Pulmonary artery endothelial cell (primary cell): ENCODE results near the gene NCAPD2. TPM values are rescaled to one million over a fixed set of nuclear protein-coding genes. Genes with fewer than 3 reads are reported as not detected.

Source experiments
- DNase-seq: peaks from one replicate; pipeline ENCODE4 v3.0.0-alpha.2; 2011; ENCODE audit warnings: low read depth, low spot score
- total RNA-seq: library from RNA; depleted of rRNA; stranded (reverse); fragments of >200 nt; gene quantifications from 2 replicates; pipeline ENCODE4 v1.2.3, GENCODE V29; 2014

Gene NCAPD2
- total RNA-seq, 1 donor from 2014 or later: 48.6 TPM

DNA sequence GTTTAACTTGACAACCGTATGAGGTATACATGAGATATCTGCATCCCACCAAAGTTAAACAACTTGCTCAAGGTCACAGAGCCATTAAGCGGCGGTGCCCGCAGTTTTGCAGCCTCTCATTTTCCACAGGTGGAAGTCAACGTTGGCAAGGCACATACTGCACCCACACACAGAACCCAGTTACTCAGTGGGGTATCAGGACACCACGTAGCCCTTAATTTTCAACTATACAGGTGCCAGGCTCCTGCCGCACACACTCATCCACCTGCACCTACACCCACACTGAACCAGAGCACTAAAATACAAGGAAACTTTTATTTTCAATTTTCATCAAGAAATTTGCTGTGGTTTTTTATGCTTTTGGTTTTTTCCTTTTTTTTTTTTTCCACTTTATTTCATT, 75.9 kb downstream of the NCAPD2 start:
- DNase-seq: no peak

DNA sequence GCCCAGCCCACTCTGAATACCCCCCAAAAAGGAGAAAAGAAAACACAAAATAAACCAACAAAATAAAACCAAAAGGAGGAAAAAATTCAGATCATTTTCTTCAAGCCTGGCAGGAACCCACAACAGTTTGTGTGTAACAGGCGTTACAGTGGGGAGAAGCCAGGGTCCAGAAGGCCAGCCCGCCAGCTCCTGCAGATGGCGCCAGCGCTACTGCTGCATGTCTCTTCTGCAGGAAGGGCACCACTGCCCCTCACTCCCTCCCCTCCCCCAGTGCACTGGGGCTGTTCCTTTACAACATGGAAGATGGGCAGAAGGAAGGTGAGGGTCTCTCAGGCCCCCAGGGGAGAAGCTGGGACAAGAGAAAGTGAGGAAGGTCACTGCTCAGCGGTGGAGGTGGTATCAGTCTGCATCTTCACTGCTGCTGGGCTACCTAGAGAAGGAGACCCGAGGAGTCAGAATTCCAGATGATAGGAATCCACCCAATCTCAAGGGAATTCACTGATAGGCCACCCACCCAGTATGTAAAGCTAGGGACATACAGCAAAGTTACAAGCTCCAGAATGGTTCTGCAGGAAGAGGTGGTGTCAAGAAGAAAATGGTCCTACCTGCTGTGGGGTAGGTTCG, 76.5 kb downstream of the NCAPD2 start:
- DNase-seq: no peak

GRCh38 chr12:6573001-6573400, 79.1 kb downstream of the NCAPD2 start:
- no peak for DNase-seq

DNA sequence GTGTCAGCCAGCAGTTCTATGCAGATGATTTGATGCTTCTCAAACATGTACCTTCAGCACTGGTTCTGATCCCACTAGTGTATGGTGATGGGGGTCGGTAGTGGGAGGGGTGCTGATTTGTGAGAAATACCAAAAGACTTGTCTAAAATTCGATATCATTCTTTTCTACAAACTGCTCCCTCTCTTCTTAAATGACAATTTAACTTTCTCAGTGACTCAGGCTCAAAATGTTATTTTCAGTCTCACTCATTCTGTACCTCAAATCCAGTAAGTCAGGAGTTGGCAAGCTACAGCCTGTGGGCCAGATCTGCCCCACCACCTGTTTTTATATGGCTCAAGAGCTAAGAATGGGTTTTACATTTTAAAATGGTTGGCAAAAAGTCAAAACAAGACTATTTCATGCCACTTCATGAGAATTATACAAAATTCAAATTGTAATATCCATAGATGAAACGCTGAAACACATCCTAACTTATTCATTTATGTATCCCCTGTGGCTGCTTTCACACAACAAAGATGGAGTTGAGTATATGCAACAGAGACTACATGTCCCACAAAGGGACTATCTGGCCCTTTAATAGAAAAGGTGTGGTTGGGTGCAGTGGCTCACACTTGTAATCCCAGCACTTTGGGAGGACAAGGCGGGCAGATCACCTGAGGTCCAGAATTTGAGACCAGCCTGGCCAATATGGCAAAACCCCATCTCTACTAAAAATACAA, 80.8 kb downstream of the NCAPD2 start:
- no peak for DNase-seq

- DNase-seq: no peak
Measured at GRCh38 chr12:6575648-6576047, 81.7 kb downstream of the NCAPD2 start.

Other genes starting within 250 kb of the NCAPD2 start
- gene PLEKHG6, start 183.4 kb upstream of the NCAPD2 start, total RNA-seq: not detected in 2 replicates
- 53.3 and 72.5 TPM in 2 replicates for gene TNFRSF1A, start 152.0 kb upstream of the NCAPD2 start, total RNA-seq
- gene SCNN1A, start 118.5 kb upstream of the NCAPD2 start, total RNA-seq: 0.13 TPM in 1 of 2 replicates, not detected in the other
- gene LTBR, start 109.9 kb upstream of the NCAPD2 start, total RNA-seq: 33.6 and 53.1 TPM in 2 replicates
- gene CD27, start 49.1 kb upstream of the NCAPD2 start, total RNA-seq: not detected in 2 replicates
- gene TAPBPL, start 42.1 kb upstream of the NCAPD2 start, total RNA-seq: 5.4 and 6.5 TPM in 2 replicates
- 5.7 and 6.4 TPM in 2 replicates for gene VAMP1, start 23.4 kb upstream of the NCAPD2 start, total RNA-seq
- gene MRPL51, start 840 bp upstream of the NCAPD2 start, total RNA-seq: 132 and 186 TPM in 2 replicates
- 6,666 and 8,207 TPM in 2 replicates for gene GAPDH, start 40.4 kb downstream of the NCAPD2 start, total RNA-seq
- gene IFFO1, start 61.9 kb downstream of the NCAPD2 start, total RNA-seq: 8.3 and 9.0 TPM in 2 replicates
- 20.7 and 30.5 TPM in 2 replicates for gene NOP2, start 74.2 kb downstream of the NCAPD2 start, total RNA-seq
- 205 and 216 TPM in 2 replicates for gene CHD4, start 113.3 kb downstream of the NCAPD2 start, total RNA-seq
- 0.04 and 0.07 TPM in 2 replicates for gene LPAR5, start 141.9 kb downstream of the NCAPD2 start, total RNA-seq
- 0.11 and 0.26 TPM in 2 replicates for gene ACRBP, start 153.3 kb downstream of the NCAPD2 start, total RNA-seq
- gene ING4, start 169.0 kb downstream of the NCAPD2 start, total RNA-seq: 26.0 and 31.9 TPM in 2 replicates
- 9.5 and 12.0 TPM in 2 replicates for gene ZNF384, start 195.3 kb downstream of the NCAPD2 start, total RNA-seq
- gene PIANP, start 206.7 kb downstream of the NCAPD2 start, total RNA-seq: not detected in 2 replicates
- 54.8 and 71.4 TPM in 2 replicates for gene COPS7A, start 229.9 kb downstream of the NCAPD2 start, total RNA-seq